GM19395 (cell line): ENCODE results near the gene PRICKLE1.
"Not testable (repeated sequence)": the region's sequence is repeated elsewhere in the genome, so short reads cannot be mapped to it uniquely, and the experiment has no call there.

Source experiments
- ATAC-seq: cut with Tn5 transposase; IDR thresholded peaks from one replicate; pipeline ENCODE4 v1.9.1; 2021; ENCODE audit warnings: mild to moderate bottlenecking, moderate library complexity; ENCODE audit not compliant: unreplicated experiment

Gene PRICKLE1

DNA sequence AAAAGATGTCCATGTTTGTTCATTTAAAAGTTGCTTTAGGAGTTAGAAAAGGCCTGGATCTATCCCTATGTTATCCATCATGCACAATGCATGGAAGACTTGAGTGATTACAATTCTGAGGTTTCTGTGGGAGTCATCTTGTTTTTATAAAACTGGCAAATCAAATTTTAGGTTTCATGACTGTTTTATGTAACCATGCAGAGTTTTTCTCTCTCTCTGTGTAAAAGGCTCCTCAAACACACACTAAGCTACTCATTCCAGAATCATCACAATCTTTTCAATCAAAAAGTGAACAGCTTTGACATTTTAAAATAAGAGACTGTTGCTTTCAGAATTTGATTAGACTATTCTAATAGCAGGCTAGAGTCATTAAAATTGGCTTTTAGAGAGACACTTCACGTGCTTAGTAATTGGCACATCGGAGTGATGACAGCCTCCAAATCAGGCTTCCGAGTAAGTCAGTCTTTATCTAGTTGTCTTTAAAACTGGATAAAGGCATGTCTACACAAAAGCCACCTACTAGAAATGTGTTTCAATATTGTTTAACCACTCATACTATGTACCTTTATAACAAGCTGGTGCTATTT is 31.9 kb downstream of the PRICKLE1 start:
- ATAC-seq: no peak

GRCh38 chr12:42556917-42557316 is 32.6 kb downstream of the PRICKLE1 start:
- ATAC-seq: no peak

DNA sequence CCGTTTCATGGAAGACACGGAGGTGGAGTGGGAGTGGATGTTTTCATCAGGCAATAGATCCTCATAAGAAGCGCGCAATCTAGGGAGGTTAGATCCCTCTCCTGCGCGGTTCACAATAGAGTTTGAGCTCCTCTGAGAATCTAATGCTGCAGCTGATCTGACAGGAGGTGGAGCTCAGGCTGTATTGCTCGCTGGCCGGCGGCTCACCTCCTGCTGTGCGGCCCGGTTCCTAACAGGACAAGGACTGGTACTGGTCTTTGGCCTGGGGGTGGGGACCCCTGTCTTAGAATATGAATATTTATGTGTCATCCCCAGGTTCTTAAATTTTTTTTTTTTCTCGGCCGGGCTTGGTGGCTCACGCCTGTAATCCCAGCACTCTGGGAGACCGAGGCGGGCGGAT is 36.7 kb downstream of the PRICKLE1 start:
- ATAC-seq: no peak

GRCh38 chr12:42550800-42551199 is 38.7 kb downstream of the PRICKLE1 start:
- ATAC-seq: no peak

DNA sequence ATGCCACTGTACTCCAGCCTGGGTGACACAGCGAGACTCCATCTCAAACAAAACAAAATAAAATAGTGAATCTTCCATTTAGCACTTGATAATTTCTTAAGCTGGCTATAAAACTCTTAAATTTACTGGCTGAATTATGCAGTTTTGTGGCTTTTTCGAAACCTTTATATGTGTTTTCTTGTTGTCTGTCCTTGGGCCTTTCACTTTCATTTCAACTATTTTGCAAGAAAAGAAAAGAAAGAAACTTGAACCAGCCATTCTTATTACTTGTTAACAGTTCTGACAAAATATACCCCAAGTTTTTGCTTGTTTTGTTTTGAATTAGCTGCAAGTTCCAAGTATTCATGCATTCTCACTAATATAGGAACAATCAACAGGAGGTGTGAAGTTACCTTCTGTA is 42.8 kb downstream of the PRICKLE1 start:
- no peak for ATAC-seq

DNA sequence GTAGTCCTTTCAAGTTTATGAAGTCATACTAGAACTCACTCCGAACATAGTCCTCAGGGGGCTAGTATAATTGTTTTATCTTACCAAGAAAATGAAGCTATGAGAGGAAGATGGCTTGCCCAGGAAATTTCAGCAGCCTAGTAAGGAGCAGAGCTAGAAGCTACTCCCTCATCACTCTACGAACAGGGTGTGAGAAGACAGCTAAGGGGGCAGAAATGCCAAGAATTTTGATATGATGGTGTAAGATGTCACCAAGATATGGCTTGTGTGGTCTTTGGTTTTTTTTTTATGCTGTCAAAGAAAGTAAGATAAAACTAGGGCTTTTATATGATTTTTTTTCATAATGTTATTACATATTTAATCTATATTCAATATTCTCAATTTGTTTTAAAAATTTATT is 47.6 kb downstream of the PRICKLE1 start:
- no peak for ATAC-seq

DNA sequence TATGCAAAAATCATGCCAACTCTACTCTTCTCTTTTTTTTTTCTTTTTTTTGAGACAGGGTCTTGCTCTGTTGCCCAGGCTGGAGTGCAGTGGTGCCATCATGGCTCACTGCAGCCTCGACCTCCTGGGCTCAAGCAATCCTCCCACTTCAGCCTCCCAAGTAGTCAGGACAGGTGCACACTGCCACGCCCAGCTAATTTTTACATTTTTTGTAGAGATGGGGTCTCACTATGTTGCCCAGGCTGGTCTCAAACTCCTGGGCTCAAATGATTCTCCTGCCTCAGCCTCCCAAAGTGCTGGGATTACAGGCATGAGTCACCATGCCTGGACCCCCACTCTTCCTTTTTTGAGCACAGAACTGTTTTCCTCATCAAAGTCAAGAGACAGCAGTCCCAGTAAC is 48.2 kb downstream of the PRICKLE1 start:
- not testable (repeated sequence) for ATAC-seq

DNA sequence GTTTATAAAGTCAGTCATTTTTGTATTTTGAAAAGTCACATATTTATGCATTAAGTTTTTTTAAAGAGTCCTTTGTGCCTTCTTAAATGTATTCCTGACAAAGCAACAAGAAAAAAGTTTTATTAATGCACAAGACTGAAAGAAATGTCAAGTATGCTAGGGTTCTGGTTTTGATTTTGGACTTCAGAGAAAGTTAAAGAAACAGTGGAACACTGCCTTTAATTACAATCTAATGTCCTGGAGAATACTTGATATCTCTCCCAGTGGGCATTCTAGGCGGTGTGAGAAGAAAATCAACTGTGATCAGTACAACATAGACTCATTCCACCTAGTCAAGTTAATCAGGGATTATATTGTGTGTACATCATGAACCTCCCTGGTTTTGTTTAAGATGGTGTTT is 49.9 kb downstream of the PRICKLE1 start:
- no peak for ATAC-seq

DNA sequence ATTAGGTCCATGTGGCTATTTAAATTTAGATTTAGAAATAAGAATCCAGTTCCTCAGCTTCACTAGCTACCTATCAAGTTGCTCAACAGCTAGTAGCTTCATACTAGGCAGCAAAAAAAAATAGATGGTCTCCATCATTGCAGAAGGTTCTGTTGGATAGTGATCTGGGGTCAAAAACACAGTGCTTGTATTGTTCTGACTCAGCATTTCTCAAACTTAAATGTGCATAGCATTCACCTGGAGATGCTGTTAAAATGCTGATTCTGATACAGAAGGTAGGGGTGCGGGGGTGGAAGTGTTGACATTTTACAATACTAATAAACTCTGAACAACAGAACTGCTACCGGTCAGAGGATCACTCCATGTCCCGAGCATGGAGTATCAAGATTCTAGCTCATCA is 51.3 kb downstream of the PRICKLE1 start:
- no peak for ATAC-seq

GRCh38 chr12:42534184-42534838 is 55.2 kb downstream of the PRICKLE1 start:
- ATAC-seq: no peak

- no peak for ATAC-seq
These were observed 59.3 kb downstream of the PRICKLE1 start for GRCh38 chr12:42530284-42530683.

DNA sequence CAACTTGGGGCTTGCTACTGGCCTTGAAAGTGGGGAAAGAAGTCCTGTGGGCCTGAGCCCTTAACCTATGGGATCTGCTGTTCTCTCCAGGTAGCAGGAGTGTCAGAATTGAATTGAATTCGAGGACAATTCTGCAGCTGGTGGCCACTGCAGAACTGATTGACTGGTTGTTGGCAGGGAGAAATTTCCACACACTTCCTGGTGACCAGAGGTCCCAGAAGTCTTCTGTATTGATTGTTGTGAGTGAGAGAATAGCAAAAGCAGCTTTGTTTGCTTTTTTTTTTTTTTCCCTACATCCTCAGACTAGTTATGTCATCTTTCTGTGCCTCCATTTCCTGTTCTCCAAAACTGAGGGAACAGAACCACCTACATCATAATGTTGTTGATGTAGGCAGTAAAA is 64.1 kb downstream of the PRICKLE1 start:
- no peak for ATAC-seq

DNA sequence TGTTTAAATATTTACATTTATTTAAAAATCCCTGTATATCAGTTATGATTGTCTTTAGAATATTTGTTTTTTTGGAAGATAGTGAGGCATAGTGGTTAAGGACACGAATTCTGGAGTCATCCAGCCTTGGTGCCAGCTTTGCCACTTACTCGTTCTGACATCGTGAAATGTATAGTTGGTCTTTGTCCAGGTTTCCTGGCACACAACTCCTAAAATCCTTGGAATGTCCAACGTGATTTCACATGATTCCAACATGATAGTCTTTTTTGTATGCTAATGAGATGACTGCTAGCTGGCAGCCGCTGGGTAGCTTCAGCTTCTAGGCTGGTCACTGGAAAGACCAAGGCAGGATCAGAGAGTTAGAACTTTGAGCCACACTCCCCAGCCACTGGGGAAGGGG is 64.8 kb downstream of the PRICKLE1 start:
- no peak for ATAC-seq

GRCh38 chr12:42516573-42516972 is 73.0 kb downstream of the PRICKLE1 start:
- ATAC-seq: no peak

GRCh38 chr12:42511656-42512055 is 77.9 kb downstream of the PRICKLE1 start:
- no peak for ATAC-seq

DNA sequence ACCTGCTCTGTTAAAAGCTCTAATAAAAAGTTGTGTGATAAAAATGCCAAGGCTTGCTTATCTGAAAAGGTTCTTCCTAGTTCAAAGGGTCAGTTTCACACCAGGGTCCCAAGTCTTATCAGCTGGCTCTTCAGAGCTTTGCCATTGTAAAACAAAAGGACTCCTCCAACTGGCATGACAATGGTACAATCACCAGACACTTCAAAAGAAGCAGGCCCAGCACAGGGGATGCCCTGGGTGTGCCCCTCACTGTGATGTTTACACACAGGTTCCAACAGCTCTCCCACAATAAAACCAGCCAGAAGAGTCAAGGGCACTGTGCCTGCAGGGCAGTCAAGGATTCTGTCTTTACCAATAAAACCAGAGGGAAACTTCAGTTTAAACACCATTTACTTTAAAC is 78.7 kb downstream of the PRICKLE1 start:
- no peak for ATAC-seq

GRCh38 chr12:42508913-42509460 is 80.6 kb downstream of the PRICKLE1 start:
- no peak for ATAC-seq

DNA sequence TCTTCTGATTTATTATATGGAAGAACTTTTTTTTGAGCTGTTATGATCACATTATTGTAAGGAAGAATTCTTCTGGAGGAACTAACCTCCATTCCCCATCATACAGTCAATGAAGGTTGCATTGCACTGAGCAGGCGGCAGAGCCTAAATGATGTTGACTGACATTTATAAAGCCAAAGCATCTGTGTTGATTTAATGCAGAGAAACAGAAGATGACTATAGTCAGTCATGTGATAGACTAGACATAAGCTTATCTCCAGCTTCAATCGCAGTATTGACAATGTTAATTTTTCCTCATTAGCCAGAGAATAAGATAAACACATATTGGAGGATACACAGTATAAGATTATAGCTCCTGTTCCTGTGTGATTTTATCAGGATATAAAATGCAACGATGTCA is 82.0 kb downstream of the PRICKLE1 start:
- ATAC-seq: no peak

DNA sequence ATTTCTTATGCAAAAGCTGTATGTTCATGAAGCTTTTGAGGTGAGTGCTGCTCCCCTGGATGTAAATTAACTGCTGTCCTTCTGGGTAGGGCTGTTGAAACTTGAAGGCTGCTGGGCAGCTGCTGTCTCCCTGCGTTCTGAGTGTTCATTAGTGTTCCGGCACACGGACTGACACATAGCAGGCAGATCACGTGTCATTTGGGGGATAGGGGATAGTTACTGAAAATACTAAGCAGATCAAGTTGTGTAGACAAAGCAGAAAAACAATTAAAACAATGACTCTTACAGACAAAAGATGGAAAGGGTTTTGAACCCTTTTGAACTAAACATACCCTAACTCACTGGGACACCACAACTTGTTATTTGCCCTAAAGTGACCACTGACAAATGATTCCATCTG is 82.5 kb downstream of the PRICKLE1 start:
- no peak for ATAC-seq

DNA sequence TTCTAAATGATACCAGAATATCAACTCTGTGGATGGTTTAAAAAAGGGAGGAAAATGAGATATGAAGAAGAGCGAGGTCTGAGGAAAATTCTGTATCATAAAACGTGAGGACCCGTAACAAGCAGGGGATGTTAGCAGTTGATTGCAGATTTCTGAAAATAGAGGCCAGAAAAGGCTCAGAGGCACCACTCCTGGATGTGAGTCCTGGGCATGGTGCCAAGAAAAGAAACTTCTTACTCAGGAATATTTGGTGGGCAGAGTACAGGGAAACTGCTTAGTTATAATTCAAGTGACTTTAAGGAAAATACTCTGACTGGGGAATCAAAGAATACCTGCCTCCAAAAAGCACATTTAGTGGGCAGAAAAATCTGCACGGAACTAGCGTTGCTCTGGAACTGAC is 85.5 kb downstream of the PRICKLE1 start:
- ATAC-seq: no peak

DNA sequence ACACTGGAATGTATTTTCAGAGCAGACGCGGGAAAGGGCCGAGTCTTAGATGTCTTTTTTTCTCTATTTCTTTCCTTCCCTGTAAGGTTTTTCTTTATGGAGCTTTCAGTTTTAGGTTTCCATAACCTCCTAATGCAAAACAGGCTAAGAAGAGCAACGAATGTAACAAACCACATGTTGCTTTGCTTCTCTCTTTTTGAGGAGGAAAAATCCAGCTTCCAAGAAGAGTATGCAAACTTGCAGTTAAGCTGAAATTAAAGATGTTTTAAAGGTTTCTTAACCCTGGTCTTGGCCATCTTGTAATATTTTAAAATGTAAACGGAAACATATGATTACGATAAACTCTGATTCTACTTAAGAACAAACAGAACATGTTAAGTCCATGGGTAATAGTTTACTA is 86.9 kb downstream of the PRICKLE1 start:
- ATAC-seq: no peak

GRCh38 chr12:42498549-42499247 is 90.8 kb downstream of the PRICKLE1 start:
- ATAC-seq: no peak
